Neural cell (in vitro differentiated cells): ENCODE measurements around the gene AMD1. TPM values are rescaled to one million over a fixed set of nuclear protein-coding genes. Genes with fewer than 3 reads are reported as not detected.

ENCODE experiments used
- H2AFZ ChIP-seq: fragments of 200-600, 300-800 bp; sonication (generic), shearing (Covaris generic); 2 replicates; pipeline ENCODE4 v1.6.0; 2014; ENCODE audit warnings: low read depth, mild to moderate bottlenecking, antibody characterized with exemption, low read length, moderate library complexity
- H3F3A ChIP-seq: fragments of 200-600 bp; shearing (Covaris generic); 2 replicates; pipeline ENCODE4 v1.6.1; 2016; ENCODE audit warnings: mild to moderate bottlenecking, moderate library complexity, mixed read lengths, antibody characterized with exemption, low read length; ENCODE audit not compliant: insufficient read depth, poor library complexity, severe bottlenecking
- H3K27ac ChIP-seq: fragments of 200-600, 300-800 bp; sonication (generic), shearing (Covaris generic); 2 replicates; pipeline ENCODE4 v1.5.1; 2014; ENCODE audit warnings: mild to moderate bottlenecking, low read length, moderate library complexity
- H3K27me3 ChIP-seq: fragments of 300-800, 200-600 bp; sonication (generic), shearing (Covaris generic); 2 replicates; pipeline ENCODE4 v1.6.0; 2014; ENCODE audit warnings: mild to moderate bottlenecking, low read depth, low read length, moderate library complexity; ENCODE audit not compliant: insufficient read depth
- H3K36me3 ChIP-seq: fragments of 300-800, 200-600 bp; sonication (generic), shearing (Covaris generic); 2 replicates; pipeline ENCODE4 v1.5.1; 2014; ENCODE audit warnings: mild to moderate bottlenecking, antibody characterized with exemption, low read length, moderate library complexity; ENCODE audit not compliant: insufficient read depth
- H3K4me2 ChIP-seq: fragments of 300-800, 200-600 bp; sonication (generic), shearing (Covaris generic); 2 replicates; pipeline ENCODE4 v1.6.0; 2014; ENCODE audit warnings: mild to moderate bottlenecking, low read length
- H3K4me3 ChIP-seq: fragments of 300-800, 200-600 bp; sonication (generic), shearing (Covaris generic); 2 replicates; pipeline ENCODE4 v1.5.1; 2014; ENCODE audit warnings: mild to moderate bottlenecking, low read length, moderate library complexity
- H3K79me2 ChIP-seq: fragments of 200-600 bp; shearing (Covaris generic); replicated peaks from 2 replicates; pipeline ENCODE4 v1.6.0; 2014; ENCODE audit warnings: mild to moderate bottlenecking, low read length, moderate library complexity; ENCODE audit not compliant: insufficient read depth
- H3K9ac ChIP-seq: fragments of 300-800, 200-600 bp; sonication (generic), shearing (Covaris generic); 2 replicates; pipeline ENCODE4 v1.6.1; 2016; ENCODE audit warnings: mild to moderate bottlenecking, low read length, mixed read lengths
- H3K9me2 ChIP-seq: fragments of 200-600 bp; shearing (Covaris generic); 2 replicates; pipeline ENCODE4 v1.6.1; 2016; ENCODE audit warnings: mild to moderate bottlenecking, low read length, mixed read lengths; ENCODE audit not compliant: insufficient read depth
- H3K9me3 ChIP-seq: fragments of 200-600, 300-800 bp; sonication (generic), shearing (Covaris generic); 2 replicates; pipeline ENCODE4 v1.6.1; 2016; ENCODE audit warnings: mild to moderate bottlenecking, mixed run types, low read length, moderate library complexity, mixed read lengths
- H4K20me1 ChIP-seq: fragments of 200-600 bp; shearing (Covaris generic); 2 replicates; pipeline ENCODE4 v1.6.1; 2016; ENCODE audit warnings: mild to moderate bottlenecking, mixed run types; ENCODE audit not compliant: insufficient read depth
- CTCF ChIP-seq: fragments of 450-650 bp; IDR thresholded peaks from 2 replicates; pipeline ENCODE4 v1.5.1; 2014; ENCODE audit warnings: antibody characterized with exemption, mild to moderate bottlenecking, moderate library complexity; ENCODE audit not compliant: poor library complexity, severe bottlenecking
- EP300 ChIP-seq: fragments of 450-650 bp; conservative IDR thresholded peaks from 2 replicates; pipeline ENCODE4 v1.6.1; 2014; ENCODE audit warnings: antibody characterized with exemption, mild to moderate bottlenecking, moderate library complexity; ENCODE audit not compliant: poor library complexity, severe bottlenecking
- EZH2 ChIP-seq: fragments of 200-600, 300-800 bp; shearing (Covaris generic), sonication (generic); IDR thresholded peaks from 2 replicates; pipeline ENCODE4 v1.6.1; 2014; ENCODE audit warnings: antibody characterized with exemption, low read length, borderline replicate concordance, mild to moderate bottlenecking; ENCODE audit not compliant: insufficient read depth, poor library complexity, severe bottlenecking
- MXI1 ChIP-seq: fragments of 450-650 bp; conservative IDR thresholded peaks from 2 replicates; pipeline ENCODE4 v1.6.1; 2014; ENCODE audit warnings: antibody characterized with exemption, mild to moderate bottlenecking; ENCODE audit not compliant: poor library complexity, severe bottlenecking
- POLR2AphosphoS5 ChIP-seq: IDR thresholded peaks from 2 replicates; pipeline ENCODE4 v1.6.1; 2012
- RAD21 ChIP-seq: fragments of 450-650 bp; conservative IDR thresholded peaks from 2 replicates; pipeline ENCODE4 v1.6.1; 2014; ENCODE audit warnings: antibody characterized with exemption, mild to moderate bottlenecking, moderate library complexity
- REST ChIP-seq: IDR thresholded peaks from 2 replicates; pipeline ENCODE4 v1.6.1; 2012; ENCODE audit warnings: borderline replicate concordance
- SMC3 ChIP-seq: fragments of 450-650 bp; conservative IDR thresholded peaks from 2 replicates; pipeline ENCODE4 v1.6.1; 2014; ENCODE audit warnings: antibody characterized with exemption, mild to moderate bottlenecking, moderate library complexity; ENCODE audit not compliant: poor library complexity
- TAF1 ChIP-seq: IDR thresholded peaks from 2 replicates; pipeline ENCODE4 v1.6.1; 2012; ENCODE audit warnings: low read depth
- polyA plus RNA-seq: library from polyadenylated mRNA; depleted of rRNA; stranded (reverse); fragments of >200 nt; gene quantifications from 2 replicates; pipeline ENCODE4 v1.2.3, GENCODE V29; 2014

Gene AMD1
- polyA plus RNA-seq, 1 donor from 2014 or later: 86.5 TPM

GRCh38 chr6:110849781-110850180, 24.8 kb upstream of the AMD1 start:
- TF ChIP-seq REST (no peak), SMC3 (no peak), MXI1 (no peak), EP300 (no peak), EZH2 (no peak), CTCF (no peak), TAF1 (no peak), RAD21 (no peak), POLR2AphosphoS5 (no peak)
- H3K4me3 ChIP-seq: no peak overlapping the region
- no peaks in the 10 kb centered on the region for H3K79me2 ChIP-seq
- no peaks in the 10 kb centered on the region for H3K36me3 ChIP-seq
- no peaks in the 10 kb centered on the region for H3F3A ChIP-seq
- no peaks in the 10 kb centered on the region for H3K9me2 ChIP-seq
- no peak overlapping the region for H2AFZ ChIP-seq
- H3K4me2 ChIP-seq: no peak overlapping the region
- no peaks in the 10 kb centered on the region for H4K20me1 ChIP-seq
- no peaks in the 10 kb centered on the region for H3K9me3 ChIP-seq
- no peaks in the 10 kb centered on the region for H3K27me3 ChIP-seq
- no peak overlapping the region for H3K27ac ChIP-seq
- no peak overlapping the region for H3K9ac ChIP-seq

GRCh38 chr6:110852773-110853172, 21.8 kb upstream of the AMD1 start:
- TF ChIP-seq SMC3 (no peak), TAF1 (no peak), MXI1 (no peak), RAD21 (no peak)
- H3K9me3 ChIP-seq: no peaks in the 10 kb centered on the region
- H4K20me1 ChIP-seq: no peaks in the 10 kb centered on the region

More at GRCh38 chr6:110852773-110853172, 21.8 kb upstream of the AMD1 start:
- H3F3A ChIP-seq: no peaks in the 10 kb centered on the region
- H3K9ac ChIP-seq: no peak overlapping the region
- no peak overlapping the region for H2AFZ ChIP-seq
- no peaks in the 10 kb centered on the region for H3K27me3 ChIP-seq
- H3K4me3 ChIP-seq: no peak overlapping the region
- H3K79me2 ChIP-seq: no peaks in the 10 kb centered on the region
- no peak overlapping the region for H3K4me2 ChIP-seq
- no peak overlapping the region for H3K27ac ChIP-seq
- H3K9me2 ChIP-seq: no peaks in the 10 kb centered on the region
- H3K36me3 ChIP-seq: no peaks in the 10 kb centered on the region
